Measurements from ENCODE around the gene ADAM19.

GRCh38 chr5:157445745-157446411 lies 129.7 kb downstream of the ADAM19 start:
- TF ChIP-seq PKNOX1 (IDR thresholded peaks at IDR 0.05): no peak
- no peak for TF ChIP-seq FOXA1 (IDR thresholded peaks at IDR 0.05)
- TF ChIP-seq LEF1 (IDR thresholded peaks at IDR 0.05; ENCODE audit: borderline replicate concordance): no peak
- TF ChIP-seq HDGF (IDR thresholded peaks at IDR 0.05; ENCODE audit: borderline replicate concordance): no peak
- no peak for TF ChIP-seq FOXM1 (IDR thresholded peaks at IDR 0.05; ENCODE audit: borderline replicate concordance)
- TF ChIP-seq NFRKB (IDR thresholded peaks at IDR 0.05): no peak
- TF ChIP-seq ARNT (IDR thresholded peaks at IDR 0.05): no peak
- no peak for TF ChIP-seq SP1 (IDR thresholded peaks at IDR 0.05)
- TF ChIP-seq TARDBP (IDR thresholded peaks at IDR 0.05): no peak
- TF ChIP-seq BHLHE40 (IDR thresholded peaks at IDR 0.05; ENCODE audit: borderline replicate concordance): no peak
- TF ChIP-seq FOXK2 (IDR thresholded peaks at IDR 0.05): no peak
- no peak for TF ChIP-seq CTBP1 (IDR thresholded peaks at IDR 0.05; ENCODE audit: borderline replicate concordance)
- no peak for TF ChIP-seq ELF4 (IDR thresholded peaks at IDR 0.05)
- TF ChIP-seq ZNF384 (IDR thresholded peaks at IDR 0.05): no peak
